ENCODE results near the gene MX2.

DNA sequence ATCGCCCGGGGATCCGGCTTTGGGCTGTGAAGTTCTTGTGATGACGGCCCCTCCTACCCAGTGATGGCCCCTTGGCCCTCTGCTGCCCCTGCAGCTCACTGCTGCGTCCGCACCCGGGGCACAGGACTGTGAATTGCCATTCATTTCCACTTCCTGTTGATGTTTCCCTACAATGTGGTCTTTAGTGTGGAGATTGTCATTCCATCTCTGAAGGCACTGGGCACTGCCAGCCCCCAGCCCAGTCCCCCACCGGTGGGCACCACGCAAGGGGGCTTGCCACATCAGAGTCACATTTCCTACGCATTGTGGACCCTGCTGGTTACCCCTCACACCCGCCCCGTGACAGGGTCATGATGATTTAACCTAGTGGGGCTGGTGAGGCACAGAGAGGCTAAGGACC is 2.5 kb upstream of the MX2 start:
- TF ChIP-seq, protein P1, sequence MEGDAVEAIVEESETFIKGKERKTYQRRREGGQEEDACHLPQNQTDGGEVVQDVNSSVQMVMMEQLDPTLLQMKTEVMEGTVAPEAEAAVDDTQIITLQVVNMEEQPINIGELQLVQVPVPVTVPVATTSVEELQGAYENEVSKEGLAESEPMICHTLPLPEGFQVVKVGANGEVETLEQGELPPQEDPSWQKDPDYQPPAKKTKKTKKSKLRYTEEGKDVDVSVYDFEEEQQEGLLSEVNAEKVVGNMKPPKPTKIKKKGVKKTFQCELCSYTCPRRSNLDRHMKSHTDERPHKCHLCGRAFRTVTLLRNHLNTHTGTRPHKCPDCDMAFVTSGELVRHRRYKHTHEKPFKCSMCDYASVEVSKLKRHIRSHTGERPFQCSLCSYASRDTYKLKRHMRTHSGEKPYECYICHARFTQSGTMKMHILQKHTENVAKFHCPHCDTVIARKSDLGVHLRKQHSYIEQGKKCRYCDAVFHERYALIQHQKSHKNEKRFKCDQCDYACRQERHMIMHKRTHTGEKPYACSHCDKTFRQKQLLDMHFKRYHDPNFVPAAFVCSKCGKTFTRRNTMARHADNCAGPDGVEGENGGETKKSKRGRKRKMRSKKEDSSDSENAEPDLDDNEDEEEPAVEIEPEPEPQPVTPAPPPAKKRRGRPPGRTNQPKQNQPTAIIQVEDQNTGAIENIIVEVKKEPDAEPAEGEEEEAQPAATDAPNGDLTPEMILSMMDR (IDR thresholded peaks at IDR 0.05; ENCODE audit: low read depth, low read length) = no peak
- TF ChIP-seq EZH2phosphoT487 (IDR thresholded peaks at IDR 0.05; ENCODE audit: low read depth) = no peak
